Measurements from ENCODE around the gene ACTR6. TPM values are rescaled to one million over a fixed set of nuclear protein-coding genes. Genes with fewer than 3 reads are reported as not detected.

Gene ACTR6
- total and polyA plus RNA-seq, 9 of the 15 experiments (the other 6 are each of a cell fraction or from before 2014, with no cell fraction given) = 26.1 to 109 (median 70.9) TPM

- TF ChIP-seq ZNF354B (CRISPR knock-in tag; IDR thresholded peaks at IDR 0.05) (no peak), POLR2H (tag; IDR thresholded peaks at IDR 0.05; ENCODE audit: low read depth) (no peak), C11orf30 (IDR thresholded peaks at IDR 0.05; ENCODE audit: low read depth) (no peak), CC2D1A (IDR thresholded peaks at IDR 0.05) (no peak), HMGXB4 (CRISPR knock-in tag; IDR thresholded peaks at IDR 0.05) (no peak)
These were observed 30.2 kb upstream of the ACTR6 start (continued) for GRCh38 chr12:100170313-100170858.

DNA sequence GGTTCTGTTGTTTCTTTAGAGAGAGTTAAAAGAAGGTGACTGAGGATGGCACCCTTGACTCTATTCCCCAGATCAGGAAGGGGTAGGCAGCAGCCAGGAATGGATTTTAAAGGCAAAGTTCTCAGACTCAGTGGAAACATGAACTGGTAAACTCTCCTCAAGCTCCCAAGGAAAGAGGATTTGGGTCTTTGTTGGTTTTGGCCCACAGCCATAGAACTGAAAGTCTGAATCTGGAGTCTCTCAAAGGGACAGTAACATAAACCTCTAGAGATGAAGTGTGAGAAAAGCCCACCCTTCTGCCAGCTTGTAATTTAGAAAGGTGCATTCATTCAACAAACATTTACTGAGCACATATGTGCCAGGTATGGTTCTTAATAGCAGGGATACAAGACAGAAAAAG, 29.4 kb upstream of the ACTR6 start:
- no peak overlapping the region for H3K9ac ChIP-seq (ENCODE audit: insufficient read depth in 1 of 2, low read depth in 2 of 2, low read length in 2 of 2)
- H3K27ac ChIP-seq (ENCODE audit: extremely low read depth, low read depth, low read length) = no peak overlapping the region
- no peak for FAIRE-seq
- H3K79me2 ChIP-seq (ENCODE audit: control insufficient read depth, insufficient read depth, low read length) = no peaks in the 10 kb centered on the region
- H3K9me3 ChIP-seq (replicated peaks; ENCODE audit: control insufficient read depth, insufficient read depth, low read depth, low read length) = no peaks in the 10 kb centered on the region
- H2AFZ ChIP-seq (ENCODE audit: low read depth, low read length) = no peak overlapping the region
- H3K9me1 ChIP-seq (ENCODE audit: control insufficient read depth, insufficient read depth, low read length) = no peaks in the 10 kb centered on the region
- no peak overlapping the region for H3K4me3 ChIP-seq
- no peaks in the 10 kb centered on the region for H4K20me1 ChIP-seq (replicated peaks; ENCODE audit: control insufficient read depth, insufficient read depth, low read length)
- no peak for TF ChIP-seq BHLHE40 (IDR thresholded peaks at IDR 0.05; ENCODE audit: low read length)
- TF ChIP-seq RFX1 (IDR thresholded peaks at IDR 0.05) = no peak
- TF ChIP-seq, protein P1, sequence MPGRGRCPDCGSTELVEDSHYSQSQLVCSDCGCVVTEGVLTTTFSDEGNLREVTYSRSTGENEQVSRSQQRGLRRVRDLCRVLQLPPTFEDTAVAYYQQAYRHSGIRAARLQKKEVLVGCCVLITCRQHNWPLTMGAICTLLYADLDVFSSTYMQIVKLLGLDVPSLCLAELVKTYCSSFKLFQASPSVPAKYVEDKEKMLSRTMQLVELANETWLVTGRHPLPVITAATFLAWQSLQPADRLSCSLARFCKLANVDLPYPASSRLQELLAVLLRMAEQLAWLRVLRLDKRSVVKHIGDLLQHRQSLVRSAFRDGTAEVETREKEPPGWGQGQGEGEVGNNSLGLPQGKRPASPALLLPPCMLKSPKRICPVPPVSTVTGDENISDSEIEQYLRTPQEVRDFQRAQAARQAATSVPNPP (IDR thresholded peaks at IDR 0.05; ENCODE audit: borderline replicate concordance, insufficient read depth, insufficient read length) = no peak
- no peak for TF ChIP-seq POLR2B (IDR thresholded peaks at IDR 0.05; ENCODE audit: low read depth, partially characterized antibody)
- TF ChIP-seq ZBTB5 (IDR thresholded peaks at IDR 0.05) = no peak
- no peak for TF ChIP-seq TRIM28 (IDR thresholded peaks at IDR 0.05)
- TF ChIP-seq DEAF1 (CRISPR knock-in tag; IDR thresholded peaks at IDR 0.05) = no peak
- TF ChIP-seq, protein P2, sequence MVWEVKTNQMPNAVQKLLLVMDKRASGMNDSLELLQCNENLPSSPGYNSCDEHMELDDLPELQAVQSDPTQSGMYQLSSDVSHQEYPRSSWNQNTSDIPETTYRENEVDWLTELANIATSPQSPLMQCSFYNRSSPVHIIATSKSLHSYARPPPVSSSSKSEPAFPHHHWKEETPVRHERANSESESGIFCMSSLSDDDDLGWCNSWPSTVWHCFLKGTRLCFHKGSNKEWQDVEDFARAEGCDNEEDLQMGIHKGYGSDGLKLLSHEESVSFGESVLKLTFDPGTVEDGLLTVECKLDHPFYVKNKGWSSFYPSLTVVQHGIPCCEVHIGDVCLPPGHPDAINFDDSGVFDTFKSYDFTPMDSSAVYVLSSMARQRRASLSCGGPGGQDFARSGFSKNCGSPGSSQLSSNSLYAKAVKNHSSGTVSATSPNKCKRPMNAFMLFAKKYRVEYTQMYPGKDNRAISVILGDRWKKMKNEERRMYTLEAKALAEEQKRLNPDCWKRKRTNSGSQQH (CRISPR knock-in tag; IDR thresholded peaks at IDR 0.05) = no peak
- in situ Hi-C loops (cut with MboI) (no loop called here), intact Hi-C loops (cut with micrococcal nuclease) (no loop called here)
- H3K36me3 ChIP-seq (ENCODE audit: control insufficient read depth, insufficient read depth, low read length) = peaks cover 3% of the 10 kb centered on the region; the same call in 1 of the 3 replicates
- DNase-seq (ENCODE audit: extremely low read depth in 1 of 4, low spot score in 3 of 4) = no peak
- no peaks in the 10 kb centered on the region for H3K27me3 ChIP-seq (ENCODE audit: control insufficient read depth in 2 of 2, insufficient read depth in 2 of 2, low read length in 2 of 2)
- ATAC-seq = no peak
- BruUV-seq (replicated peaks) = no TSS peak
- CTCF ChIA-PET (ENCODE audit: low intra/inter-chr PET ratio) = no interaction called here
- peaks cover 0 to 5% of the 10 kb centered on the region in 2 experiments; a peak in 1 of 5 replicates for H3K4me1 ChIP-seq (replicated peaks in 1 of 2; ENCODE audit: control insufficient read depth in 2 of 2, insufficient read depth in 2 of 2, low read length in 2 of 2)
- no peak overlapping the region for H3K4me2 ChIP-seq (ENCODE audit: insufficient read depth, low read length)
- POLR2A ChIA-PET = no interaction called here

Data from K562 (cell line).